Esophagus squamous epithelium (tissue), 5 donors: ENCODE data around the gene PNPLA8. TPM values are rescaled to one million over a fixed set of nuclear protein-coding genes. Genes with fewer than 3 reads are reported as not detected.

Experiments used
- DNase-seq: peaks from one replicate; lab custom pipeline; 2025; lab: John Stamatoyannopoulos, UW
- H3K27ac ChIP-seq, 4 donors: fragments of 200-600 bp; sonication (generic); one replicate each; pipeline ENCODE4 v1.5.1; 2016 to 2019; ENCODE audit warnings: mild to moderate bottlenecking in 1 of 4
- H3K27me3 ChIP-seq, 4 donors: fragments of 200-600 bp; sonication (generic); 1 replicate in 3 of 4; 2 replicates in 1 of 4; pipeline versions ENCODE4 v1.5.1 to v1.6.0; 2017 to 2021; ENCODE audit warnings: antibody characterized with exemption in 1 of 4
- H3K36me3 ChIP-seq, 3 donors: fragments of 200-600 bp; sonication (generic); one replicate each; pipeline ENCODE4 v1.5.1; 2016 to 2019
- H3K4me1 ChIP-seq, 3 donors: fragments of 200-600 bp; sonication (generic); one replicate each; pipeline ENCODE4 v1.5.1; 2017 to 2019
- H3K4me3 ChIP-seq, 4 donors: fragments of 200-600 bp; sonication (generic); 1 replicate in 3 of 4; 2 replicates in 1 of 4; pipeline ENCODE4 v1.5.1; 2016 to 2019; ENCODE audit warnings: mild to moderate bottlenecking in 2 of 4, moderate library complexity in 1 of 4
- H3K9me3 ChIP-seq, 3 donors: fragments of 200-600 bp; sonication (generic); one replicate each; pipeline ENCODE4 v1.5.1; 2016 to 2019
- CTCF ChIP-seq, 6 experiments: fragments of 450-650 bp in 4 of 6; fragments of 200-600 bp in 2 of 6; sonication (generic) in 2 of 6; IDR thresholded peaks; one replicate each; pipeline ENCODE4 v1.5.1; 2016 to 2019; ENCODE audit warnings: antibody characterized with exemption in 6 of 6, mild to moderate bottlenecking in 4 of 6, moderate library complexity in 4 of 6
- POLR2A ChIP-seq, 4 donors: fragments of 450-650 bp; IDR thresholded peaks; one replicate each; pipeline ENCODE4 v1.6.1; 2017; ENCODE audit warnings: antibody characterized with exemption in 4 of 4, mild to moderate bottlenecking in 4 of 4, moderate library complexity in 3 of 4
- WGBS, 2 donors: methylation state at CpG; one replicate each; pipeline ENCODE4 v1.1.5; 2018; 5-methylcytosine and 5-hydroxymethylcytosine counted together
- intact Hi-C: fragments of 100-400 bp; cut with DNase I; formaldehyde crosslinking; loops from one replicate; pipeline ENCODE4 v1.15.0; 2022
- total RNA-seq, 4 donors: library from RNA; depleted of rRNA; stranded (reverse); fragments of >200 nt; gene quantifications; one replicate each; pipeline ENCODE4 v1.1.0, GENCODE V29; 2016
- donor health status: DM: yes; HTN: yes; CAD: no.

Gene PNPLA8
- total RNA-seq, 4 donors from 2014 or later, result 15.8 to 30.7 (median 25.7) TPM

GRCh38 chr7:108425714-108426275, 100.1 kb downstream of the PNPLA8 start:
- H3K4me3 ChIP-seq, result no peak overlapping the region
- TF ChIP-seq POLR2A (IDR thresholded peaks at IDR 0.05), result no peak
- no peak for TF ChIP-seq CTCF (IDR thresholded peaks at IDR 0.05)
- 21 to 34% methylated on average over 2 of the region's 2 CpGs for WGBS, 2 donors

GRCh38 chr7:108424013-108424412, 101.9 kb downstream of the PNPLA8 start:
- DNase-seq, result no peak
- intact Hi-C loops, result no loop called here
- no peak overlapping the region for H3K27ac ChIP-seq
- no peak overlapping the region for H3K4me3 ChIP-seq
- no peaks in the 10 kb centered on the region for H3K9me3 ChIP-seq
- 82 to 91% methylated on average over 3 to 4 of the region's 4 CpGs for WGBS, 2 donors
- H3K36me3 ChIP-seq, result no peaks in the 10 kb centered on the region
- no peak for TF ChIP-seq CTCF (IDR thresholded peaks at IDR 0.05)
- no peak for TF ChIP-seq POLR2A (IDR thresholded peaks at IDR 0.05)
- H3K27me3 ChIP-seq, result peaks cover 0 to 8% (median 0%) of the 10 kb centered on the region in 4 donors
- no peaks in the 10 kb centered on the region for H3K4me1 ChIP-seq

More at GRCh38 chr7:108425714-108426275, 100.1 kb downstream of the PNPLA8 start:
- Histone ChIP-seq H3K27ac (no peak overlapping the region), H3K9me3 (no peaks in the 10 kb centered on the region), H3K36me3 (no peaks in the 10 kb centered on the region), H3K4me1 (no peaks in the 10 kb centered on the region), H3K27me3 (peaks cover 0 to 8% (median 0%) of the 10 kb centered on the region in 4 donors)
- DNase-seq, result no peak
- intact Hi-C loops, result no loop called here

DNA sequence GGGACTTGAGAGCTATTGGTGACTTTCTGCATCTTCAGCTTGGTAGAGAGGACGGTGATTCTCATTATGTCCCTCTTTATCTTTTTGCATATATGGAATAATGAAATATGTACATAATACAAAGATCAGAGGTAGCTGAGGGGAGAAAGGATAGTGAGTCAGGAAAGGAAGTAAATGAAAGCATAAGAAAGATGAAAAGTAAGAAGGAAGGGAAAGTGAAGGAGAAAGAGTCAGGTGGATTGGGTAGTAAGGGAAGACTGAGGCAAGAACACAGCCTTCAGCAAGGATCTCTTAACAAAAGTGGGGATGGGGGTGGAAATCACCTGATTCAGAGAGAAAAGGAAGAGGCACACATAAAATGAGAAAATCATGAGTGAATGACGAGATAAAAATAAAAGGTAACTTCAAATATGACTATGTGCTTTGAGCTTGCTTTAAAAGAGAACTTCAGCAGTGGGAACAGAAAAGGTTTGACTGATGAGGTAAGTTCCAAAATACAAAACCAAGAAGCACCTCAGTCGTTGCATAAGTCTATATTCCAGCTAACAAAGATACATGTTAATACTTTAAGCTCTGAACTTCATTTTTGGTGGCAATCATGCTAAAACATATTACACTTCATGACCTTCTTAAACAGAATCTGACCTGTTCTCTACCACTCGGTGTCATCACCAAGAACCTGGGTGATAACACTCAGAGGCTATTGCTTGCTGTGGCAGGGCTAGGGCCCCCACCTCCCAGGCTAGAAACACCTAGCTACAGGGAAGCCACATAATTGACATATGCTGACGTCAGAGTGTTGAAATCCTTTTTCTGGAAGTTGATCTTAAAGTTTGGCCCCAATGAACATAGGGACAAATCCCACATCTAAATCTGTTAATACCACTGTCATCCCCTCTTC, 102.6 kb downstream of the PNPLA8 start:
- TF ChIP-seq POLR2A (IDR thresholded peaks at IDR 0.05), result no peak
- TF ChIP-seq CTCF (IDR thresholded peaks at IDR 0.05), result no peak
- intact Hi-C loops, result no loop called here
- DNase-seq, result no peak
- no peaks in the 10 kb centered on the region for H3K4me1 ChIP-seq
- H3K27ac ChIP-seq, result no peak overlapping the region
- H3K9me3 ChIP-seq, result no peaks in the 10 kb centered on the region
- H3K36me3 ChIP-seq, result no peaks in the 10 kb centered on the region
- H3K27me3 ChIP-seq, result peaks cover 0 to 8% (median 0%) of the 10 kb centered on the region in 4 donors
- no peak overlapping the region for H3K4me3 ChIP-seq
- WGBS, 2 donors, result 65 to 77% methylated on average over 5 of the region's 5 CpGs

DNA sequence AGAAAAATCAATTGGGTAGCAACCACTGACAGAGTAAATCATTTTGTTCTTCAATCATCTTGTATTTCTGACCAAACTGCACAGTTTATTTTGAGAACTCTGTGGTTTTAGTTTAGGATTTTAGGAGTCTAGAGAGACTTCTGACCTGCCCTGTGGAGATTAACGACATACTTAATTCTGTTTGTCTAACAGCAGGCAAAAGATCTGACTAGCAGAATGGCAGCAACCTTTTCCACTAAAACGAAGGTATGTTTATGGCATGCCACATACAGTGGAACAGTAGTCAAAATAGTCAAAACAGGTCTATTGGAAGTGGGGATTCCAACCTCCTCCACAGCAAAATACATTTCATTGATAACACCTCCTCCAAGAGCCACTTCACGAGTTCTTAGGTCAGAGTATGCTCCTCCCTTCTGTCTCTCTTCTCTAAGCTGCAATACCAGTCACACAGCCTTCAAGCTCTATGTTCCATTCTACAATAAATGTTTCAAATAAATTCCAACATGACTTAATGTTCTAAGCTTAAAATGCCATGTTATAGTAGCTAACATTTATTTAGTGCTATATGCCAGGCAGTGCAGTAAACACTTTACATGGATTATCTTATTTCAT, 104.1 kb downstream of the PNPLA8 start:
- no peak for TF ChIP-seq CTCF (IDR thresholded peaks at IDR 0.05)
- TF ChIP-seq POLR2A (IDR thresholded peaks at IDR 0.05), result no peak
- no peak overlapping the region for H3K4me3 ChIP-seq
- H3K4me1 ChIP-seq, result no peaks in the 10 kb centered on the region
- 30 to 43% methylated on average over 3 of the region's 3 CpGs for WGBS, 2 donors
- H3K9me3 ChIP-seq, result no peaks in the 10 kb centered on the region
- peaks cover 0 to 8% (median 0%) of the 10 kb centered on the region in 4 donors for H3K27me3 ChIP-seq
- H3K27ac ChIP-seq, result no peak overlapping the region
- intact Hi-C loops, result no loop called here
- no peaks in the 10 kb centered on the region for H3K36me3 ChIP-seq
- no peak for DNase-seq

Other genes with a start within 250 kb of the PNPLA8 start
- 1 to 10 TPM in 3 of 4 donors, not detected in 1; 1.5 to 9.8 (median 6.3) TPM for gene NRCAM, start 69.7 kb downstream of the PNPLA8 start, total RNA-seq
- gene THAP5, start 43.6 kb upstream of the PNPLA8 start, total RNA-seq, result 10 to 100 TPM in 3 of 4 donors, 1 to 10 TPM in 1; 7.7 to 19.7 (median 15.9) TPM
- 10 to 100 TPM; 16.7 to 23.3 (median 17.5) TPM for gene DNAJB9, start 43.7 kb upstream of the PNPLA8 start, total RNA-seq